Heart left ventricle (tissue), 13 donors: Measurements from ENCODE around the gene PRDX5.

ENCODE experiments used
- POLR2A ChIP-seq, 2 donors: fragments of 450-650 bp; IDR thresholded peaks; one replicate each; pipeline ENCODE4 v1.6.1; 2017; ENCODE audit warnings: antibody characterized with exemption in 2 of 2, mild to moderate bottlenecking in 2 of 2, moderate library complexity in 2 of 2
- TF ChIP-seq, protein P1 (sequence below), 12 donors: fragments of 200-600 bp; sonication (generic) in 4 of 12; IDR thresholded peaks; one replicate each; pipeline versions ENCODE4 v1.5.0 to v1.8.0; 2018 to 2022; ENCODE audit warnings: antibody characterized with exemption in 12 of 12, mild to moderate bottlenecking in 5 of 12
- donor health status: ischemic (EF 13 %, LVEDD 7.1; RV severe dilation, severe dysfunction).
- donor health status: DM: no; HTN: yes; CAD: no.
- donor health status: DM: no; HTN: no; CAD: no.
- donor health status: ischemic (EF 25% LVEDD 6.9; RV normal size, moderate dysfunction).
- donor health status: ischemic (EF 25% LVEDD 5.7; RV mildly dilated, moderate dysfunction).
- donor health status: ischemic (EF 35%, LVEDD 5.7; RV mildly dilated, moderate dysfunction).
- donor health status: nonischemic (EF 11% LVEDD 7.7; RV severe dilation, severe dysfunction).
- donor health status: DM: yes; HTN: yes; CAD: no.
- donor health status: PGD.
- donor health status: ischemic (EF 29% LVEDD 5.4; RV normal size, mild dysfunction).
- donor health status: nonischemic (EF 23%, LVEDD 6.1; RV moderate dilation, normal function).

DNA sequence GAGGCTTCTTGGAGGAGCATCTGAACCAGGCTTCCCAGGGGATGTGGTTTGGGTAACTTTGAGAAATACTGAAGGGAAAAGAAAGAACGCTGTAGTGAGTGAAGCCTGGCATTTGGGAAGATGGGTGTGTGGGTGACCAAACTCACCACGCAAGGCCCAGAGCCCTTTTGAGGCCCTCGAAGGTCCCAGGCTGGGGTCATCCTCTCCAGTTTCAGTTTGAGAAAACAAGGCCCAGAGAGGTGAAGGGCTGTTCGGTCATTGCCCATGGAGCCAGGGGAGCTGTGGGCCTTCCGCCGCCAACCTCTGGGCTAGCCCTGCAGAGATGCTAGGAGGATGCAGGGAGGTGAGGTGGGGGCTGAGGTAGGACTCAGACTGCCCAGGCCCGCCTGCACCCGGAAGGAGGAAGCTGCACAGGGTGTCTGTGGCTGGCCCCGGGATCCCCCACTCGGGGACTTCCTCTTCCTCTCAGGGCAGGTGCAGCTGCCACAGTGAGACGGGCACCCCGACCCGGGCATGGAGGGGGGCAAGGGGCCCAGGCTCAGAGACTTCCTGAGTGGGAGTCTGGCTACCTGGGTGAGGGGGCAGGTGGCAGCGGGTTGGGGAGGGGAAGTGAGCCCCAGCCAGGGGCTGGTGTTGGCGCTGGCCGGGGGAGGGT lies 22.0 kb downstream of the PRDX5 start, which contains the start of gene CCDC88B:
- no peak for TF ChIP-seq POLR2A (IDR thresholded peaks at IDR 0.05)
- TF ChIP-seq, protein P1, sequence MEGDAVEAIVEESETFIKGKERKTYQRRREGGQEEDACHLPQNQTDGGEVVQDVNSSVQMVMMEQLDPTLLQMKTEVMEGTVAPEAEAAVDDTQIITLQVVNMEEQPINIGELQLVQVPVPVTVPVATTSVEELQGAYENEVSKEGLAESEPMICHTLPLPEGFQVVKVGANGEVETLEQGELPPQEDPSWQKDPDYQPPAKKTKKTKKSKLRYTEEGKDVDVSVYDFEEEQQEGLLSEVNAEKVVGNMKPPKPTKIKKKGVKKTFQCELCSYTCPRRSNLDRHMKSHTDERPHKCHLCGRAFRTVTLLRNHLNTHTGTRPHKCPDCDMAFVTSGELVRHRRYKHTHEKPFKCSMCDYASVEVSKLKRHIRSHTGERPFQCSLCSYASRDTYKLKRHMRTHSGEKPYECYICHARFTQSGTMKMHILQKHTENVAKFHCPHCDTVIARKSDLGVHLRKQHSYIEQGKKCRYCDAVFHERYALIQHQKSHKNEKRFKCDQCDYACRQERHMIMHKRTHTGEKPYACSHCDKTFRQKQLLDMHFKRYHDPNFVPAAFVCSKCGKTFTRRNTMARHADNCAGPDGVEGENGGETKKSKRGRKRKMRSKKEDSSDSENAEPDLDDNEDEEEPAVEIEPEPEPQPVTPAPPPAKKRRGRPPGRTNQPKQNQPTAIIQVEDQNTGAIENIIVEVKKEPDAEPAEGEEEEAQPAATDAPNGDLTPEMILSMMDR (IDR thresholded peaks at IDR 0.05) = no peak
